A549 treated with DMSO at 1 μM for 4 hours (cell line): ENCODE measurements around the gene TJP2. TPM values are rescaled to one million over a fixed set of nuclear protein-coding genes. Genes with fewer than 3 reads are reported as not detected.

Source experiments
- total RNA-seq: library from RNA; stranded (reverse); fragments of 200-300 nt; extraction: Qiagen RNA extraction; gene quantifications from 5 replicates; pipeline ENCODE4 v1.2.3, GENCODE V29; 2022; ENCODE audit warnings: low read depth

The TJP2 gene
- total RNA-seq = 4.7 to 6.0 TPM (median 5.0 TPM) in 5 replicates

GRCh38 chr9:69173891-69174615, at the start of gene TJP2:
Gene TJP2, plus strand, starts transcription at chr9:69174277. Its CDS starts 96 bp downstream, at chr9:69174373.

Other genes with a start within 250 kb of the TJP2 start
- gene PRKACG, start 160.2 kb upstream of the TJP2 start, total RNA-seq = not detected in 5 replicates
- 22.9 to 30.5 TPM (median 28.6 TPM) in 5 replicates for gene FXN, start 138.5 kb upstream of the TJP2 start, total RNA-seq
- gene ENTREP1, start 150.9 kb downstream of the TJP2 start, total RNA-seq = 0.39 to 0.58 TPM (median 0.48 TPM) in 5 replicates